GM12878 (cell line): ENCODE measurements around the gene MTFMT. TPM values are rescaled to one million over a fixed set of nuclear protein-coding genes. Genes with fewer than 3 reads are reported as not detected.

Experiments
- ATAC-seq: fragments of 200-7000 bp; cut with Tn5 transposase; 3 replicates; pipeline ENCODE4 v1.9.1; 2020; ENCODE audit warnings: mild to moderate bottlenecking, moderate library complexity
- BruUV-seq: library from RNA; stranded (reverse); fragments of 400-500 nt; replicated peaks from 2 replicates; lab custom pipeline; 2021; lab: Mats Ljungman, UMichigan
- CTCF ChIA-PET: fragments of 300-600 bp; sonication (Branson Sonifier 250); formaldehyde crosslinking; extraction: SDS; loops from one replicate; lab custom pipeline; 2021; ENCODE audit warnings: inconsistent platforms; lab: Yijun Ruan, JAX
- POLR2A ChIA-PET: fragments of 350-600 bp; formaldehyde crosslinking; extraction: SDS; loops from one replicate; lab custom pipeline; 2021; ENCODE audit warnings: inconsistent platforms; lab: Charles Lee
- RAD21 ChIA-PET: fragments of 300-600 bp; sonication (Branson Sonifier 250); formaldehyde crosslinking; loops from one replicate; lab custom pipeline; 2023; ENCODE audit warnings: antibody characterized with exemption; ENCODE audit not compliant: unreplicated experiment; lab: Charles Lee
- SMC1A ChIA-PET: fragments of 300-600 bp; sonication (Branson Sonifier 250); formaldehyde crosslinking; loops from one replicate; lab custom pipeline; 2023; ENCODE audit not compliant: unreplicated experiment, uncharacterized antibody; lab: Charles Lee
- DNase-seq: peaks from one replicate; pipeline ENCODE4 v3.0.0-alpha.2; 2011; ENCODE audit warnings: low read depth, low spot score
- FAIRE-seq: peaks from 3 replicates; lab custom pipeline; 2011; peaks lifted over from hg19 to GRCh38; lab: Jason Lieb, UNC
- H2AFZ ChIP-seq: 2 replicates; pipeline ENCODE4 v1.6.0; 2011; ENCODE audit warnings: low read depth, low read length, control low read depth; ENCODE audit not compliant: control insufficient read depth
- H3K27ac ChIP-seq: 2 replicates; pipeline ENCODE4 v1.5.1; 2011; ENCODE audit warnings: control low read depth; ENCODE audit not compliant: control insufficient read depth, insufficient read depth
- H3K27me3 ChIP-seq, 2 experiments: replicated peaks in 1 of 2; 2 replicates each; pipeline versions ENCODE4 v1.6.0 to v1.6.1; 2011; ENCODE audit warnings: low read length in 1 of 2; ENCODE audit not compliant: control insufficient read depth in 2 of 2, insufficient read depth in 2 of 2
- H3K36me3 ChIP-seq, 2 experiments: 2 replicates each; pipeline ENCODE4 v1.5.1; 2011; ENCODE audit warnings: low read length in 1 of 2; ENCODE audit not compliant: control insufficient read depth in 2 of 2, insufficient read depth in 2 of 2
- H3K4me1 ChIP-seq: 2 replicates; pipeline ENCODE4 v1.6.1; 2011; ENCODE audit warnings: mild to moderate bottlenecking, low read length, moderate library complexity, mixed read lengths; ENCODE audit not compliant: control insufficient read depth, insufficient read depth
- H3K4me2 ChIP-seq: 2 replicates; pipeline ENCODE4 v1.6.0; 2011; ENCODE audit warnings: control low read depth; ENCODE audit not compliant: control insufficient read depth, insufficient read depth
- H3K4me3 ChIP-seq: fragments of 200-600 bp; sonication (generic); 2 replicates; pipeline ENCODE4 v1.5.1; 2016
- H3K79me2 ChIP-seq: 2 replicates; pipeline ENCODE4 v1.6.0; 2011; ENCODE audit warnings: low read length; ENCODE audit not compliant: control insufficient read depth, insufficient read depth
- H3K9ac ChIP-seq: 2 replicates; pipeline ENCODE4 v1.8.0; 2011; ENCODE audit warnings: low read length, control low read depth, mixed read lengths; ENCODE audit not compliant: control insufficient read depth, insufficient read depth
- H3K9me3 ChIP-seq: replicated peaks from 3 replicates; pipeline ENCODE4 v1.5.1; 2011; ENCODE audit warnings: mild to moderate bottlenecking, low read length; ENCODE audit not compliant: control insufficient read depth, insufficient read depth
- H4K20me1 ChIP-seq: 2 replicates; pipeline ENCODE4 v1.6.0; 2011; ENCODE audit not compliant: control insufficient read depth, insufficient read depth
- BHLHE40 ChIP-seq, 2 experiments: fragments of 450-650 bp in 1 of 2; IDR thresholded peaks; 2 replicates each; pipeline ENCODE4 v1.6.1; 2011 to 2017; ENCODE audit warnings: low read depth in 2 of 2, borderline replicate concordance in 1 of 2, improper control_type of control experiment in 1 of 2, low read length in 1 of 2, mild to moderate bottlenecking in 1 of 2
- CHD1 ChIP-seq: IDR thresholded peaks from 2 replicates; pipeline ENCODE4 v1.6.1; 2012; ENCODE audit warnings: low read depth, low read length, improper control_type of control experiment
- EED ChIP-seq: sonication (generic); IDR thresholded peaks from 2 replicates; pipeline ENCODE4 v1.6.1; 2016; ENCODE audit warnings: antibody characterized with exemption, low read depth
- EP300 ChIP-seq, 2 experiments: fragments of 150-350 bp in 1 of 2; IDR thresholded peaks; 2 replicates each; pipeline ENCODE4 v1.6.1; 2011 to 2012; ENCODE audit warnings: low read depth in 2 of 2, low read length in 2 of 2, borderline replicate concordance in 1 of 2, improper control_type of control experiment in 1 of 2, inconsistent platforms in 1 of 2; ENCODE audit not compliant: control insufficient read depth in 1 of 2
- FOXK2 ChIP-seq: fragments of 450-650 bp; IDR thresholded peaks from 2 replicates; pipeline ENCODE4 v1.6.1; 2017; ENCODE audit warnings: mild to moderate bottlenecking, moderate library complexity
- HCFC1 ChIP-seq: fragments of 150-350 bp; IDR thresholded peaks from 2 replicates; pipeline ENCODE4 v1.6.1; 2014; ENCODE audit warnings: low read length
- MTA2 ChIP-seq: fragments of 450-650 bp; IDR thresholded peaks from 2 replicates; pipeline ENCODE4 v1.6.1; 2016; ENCODE audit warnings: low read depth, mild to moderate bottlenecking, moderate library complexity
- NR2C1 ChIP-seq: fragments of 450-650 bp; IDR thresholded peaks from 2 replicates; pipeline ENCODE4 v1.6.1; 2017; ENCODE audit warnings: antibody characterized with exemption, mild to moderate bottlenecking, moderate library complexity
- PAX8 ChIP-seq: fragments of 450-650 bp; IDR thresholded peaks from 2 replicates; pipeline ENCODE4 v1.6.1; 2017; ENCODE audit warnings: mild to moderate bottlenecking, moderate library complexity
- RCOR1 ChIP-seq: conservative IDR thresholded peaks from 2 replicates; pipeline ENCODE4 v1.6.1; 2012; ENCODE audit warnings: low read depth, low read length, improper control_type of control experiment
- RUNX3 ChIP-seq: IDR thresholded peaks from 2 replicates; pipeline ENCODE4 v1.6.1; 2012; ENCODE audit warnings: low read length, inconsistent platforms
- SP1 ChIP-seq: IDR thresholded peaks from one replicate; pipeline ENCODE4 v1.6.1; 2011; ENCODE audit warnings: low read depth, low read length
- WGBS: methylation state at CpG from one replicate; pipeline ENCODE4 v1.1.6; 2016; ENCODE audit warnings: low lambda C conversion rate; ENCODE audit not compliant: insufficient replicate concordance, insufficient coverage; ENCODE audit errors: missing lambda C conversion rate; 5-methylcytosine and 5-hydroxymethylcytosine counted together
- in situ Hi-C: fragments of 300-500 bp; cut with MboI; formaldehyde crosslinking; loops from 9 replicates; pipeline ENCODE4 v1.14.3; 2018; ENCODE audit warnings: mixed read lengths
- intact Hi-C: fragments of 100-400 bp; cut with micrococcal nuclease; formaldehyde crosslinking; loops from one replicate; pipeline ENCODE4 v1.14.2; 2022; ENCODE audit not compliant: unreplicated experiment
- polyA plus RNA-seq, 11 experiments: library from polyadenylated mRNA; depleted of rRNA in 4 of 11; unstranded in 6 of 11; stranded (reverse) in 5 of 11; fragments of >200 nt; fragmentation: Nextera tagmentation in 4 of 11; fragmentation: Illumina TruSeq in 1 of 11; extraction: Ambion mirVana in 4 of 11; extraction: Trizol in 1 of 11; gene quantifications; 1 replicate in 1 of 11; 2 replicates in 10 of 11; pipeline versions ENCODE4 v1.2.1 to v1.2.3, GENCODE V29; 2011 to 2016; ENCODE audit warnings: inconsistent platforms in 2 of 11, missing spikeins in 2 of 11, low read depth in 1 of 11
- total RNA-seq, 4 experiments: library from RNA; depleted of rRNA in 3 of 4; stranded (reverse); fragments of >200 nt in 3 of 4; fragmentation: Illumina TruSeq in 1 of 4; extraction: Trizol in 1 of 4; gene quantifications; 2 replicates each; pipeline versions ENCODE4 v1.2.1 to v1.2.3, GENCODE V29; 2013 to 2021
- TF ChIP-seq, protein P1 (sequence below): IDR thresholded peaks from 2 replicates; pipeline ENCODE4 v1.6.1; 2011; ENCODE audit warnings: borderline replicate concordance, low read depth, mild to moderate bottlenecking, moderate library complexity, low read length; ENCODE audit not compliant: insufficient read depth, poor library complexity, severe bottlenecking

Gene MTFMT
- total and polyA plus RNA-seq, 10 of the 15 experiments (the other 5 are each of a cell fraction or from before 2014, with no cell fraction given), result 1.7 to 29.8 (median 17.4) TPM

GRCh38 chr15:65066001-65066634 lies 36.7 kb upstream of the MTFMT start:
- CTCF ChIA-PET, result interaction anchor here (0.6 to 1.1 kb wide), 3 partner anchors 14 to 256 kb away, joined by 3 read pairs; no protein-coding TSS in a partner anchor

More at GRCh38 chr15:65066001-65066634, 36.7 kb upstream of the MTFMT start:
- H3K4me2 ChIP-seq, result no peak overlapping the region
- H3K27ac ChIP-seq, result no peak overlapping the region
- H3K9me3 ChIP-seq, result no peaks in the 10 kb centered on the region
- FAIRE-seq, result no peak
- 70% methylated on average over 3 of the region's 3 CpGs for WGBS
- in situ Hi-C loops, result no loop called here
- H3K27me3 ChIP-seq, result peaks cover 0 to 2% of the 10 kb centered on the region in 2 experiments
- RAD21 ChIA-PET, result no interaction called here
- H3K79me2 ChIP-seq, result no peaks in the 10 kb centered on the region
- TF ChIP-seq CHD1 (no peak), PAX8 (no peak), BHLHE40 (IDR thresholded peaks at IDR 0.05; ENCODE audit: borderline replicate concordance in 1 of 2, low read depth in 2 of 2, low read length in 1 of 2) (no peak), MTA2 (no peak), NR2C1 (no peak), EP300 (IDR thresholded peaks at IDR 0.05; ENCODE audit: borderline replicate concordance in 1 of 2, control insufficient read depth in 1 of 2, low read depth in 2 of 2, low read length in 2 of 2) (no peak), SP1 (no peak), RCOR1 (no peak), FOXK2 (no peak), HCFC1 (no peak), RUNX3 (no peak), EED (no peak)
- TF ChIP-seq, protein P1, sequence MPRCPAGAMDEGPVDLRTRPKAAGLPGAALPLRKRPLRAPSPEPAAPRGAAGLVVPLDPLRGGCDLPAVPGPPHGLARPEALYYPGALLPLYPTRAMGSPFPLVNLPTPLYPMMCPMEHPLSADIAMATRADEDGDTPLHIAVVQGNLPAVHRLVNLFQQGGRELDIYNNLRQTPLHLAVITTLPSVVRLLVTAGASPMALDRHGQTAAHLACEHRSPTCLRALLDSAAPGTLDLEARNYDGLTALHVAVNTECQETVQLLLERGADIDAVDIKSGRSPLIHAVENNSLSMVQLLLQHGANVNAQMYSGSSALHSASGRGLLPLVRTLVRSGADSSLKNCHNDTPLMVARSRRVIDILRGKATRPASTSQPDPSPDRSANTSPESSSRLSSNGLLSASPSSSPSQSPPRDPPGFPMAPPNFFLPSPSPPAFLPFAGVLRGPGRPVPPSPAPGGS, result no peak
- no peak overlapping the region for H2AFZ ChIP-seq
- H3K9ac ChIP-seq, result no peak overlapping the region
- no peak overlapping the region for H3K4me3 ChIP-seq
- no peaks in the 10 kb centered on the region for H3K36me3 ChIP-seq
- no peaks in the 10 kb centered on the region for H3K4me1 ChIP-seq
- no TSS peak for BruUV-seq
- no peaks in the 10 kb centered on the region for H4K20me1 ChIP-seq
- intact Hi-C loops, result no loop called here
- POLR2A ChIA-PET, result no interaction called here
- ATAC-seq, result no peak
- no peak for DNase-seq
- SMC1A ChIA-PET, result interaction anchor here (0.6 to 1.5 kb wide), 4 partner anchors 10 to 364 kb away, joined by 3 to 5 read pairs (median 4); no protein-coding TSS in a partner anchor
